OCI-M2 (cell line): ENCODE results near the gene SMURF2.
"Not testable (repeated sequence)": the region's sequence is repeated elsewhere in the genome, so short reads cannot be mapped to it uniquely, and the experiment has no call there.

ENCODE experiments used
- DNase-seq: peaks from one replicate; lab custom pipeline; 2025; ENCODE audit not compliant: unreplicated experiment; lab: John Stamatoyannopoulos, UW

SMURF2 gene

DNA sequence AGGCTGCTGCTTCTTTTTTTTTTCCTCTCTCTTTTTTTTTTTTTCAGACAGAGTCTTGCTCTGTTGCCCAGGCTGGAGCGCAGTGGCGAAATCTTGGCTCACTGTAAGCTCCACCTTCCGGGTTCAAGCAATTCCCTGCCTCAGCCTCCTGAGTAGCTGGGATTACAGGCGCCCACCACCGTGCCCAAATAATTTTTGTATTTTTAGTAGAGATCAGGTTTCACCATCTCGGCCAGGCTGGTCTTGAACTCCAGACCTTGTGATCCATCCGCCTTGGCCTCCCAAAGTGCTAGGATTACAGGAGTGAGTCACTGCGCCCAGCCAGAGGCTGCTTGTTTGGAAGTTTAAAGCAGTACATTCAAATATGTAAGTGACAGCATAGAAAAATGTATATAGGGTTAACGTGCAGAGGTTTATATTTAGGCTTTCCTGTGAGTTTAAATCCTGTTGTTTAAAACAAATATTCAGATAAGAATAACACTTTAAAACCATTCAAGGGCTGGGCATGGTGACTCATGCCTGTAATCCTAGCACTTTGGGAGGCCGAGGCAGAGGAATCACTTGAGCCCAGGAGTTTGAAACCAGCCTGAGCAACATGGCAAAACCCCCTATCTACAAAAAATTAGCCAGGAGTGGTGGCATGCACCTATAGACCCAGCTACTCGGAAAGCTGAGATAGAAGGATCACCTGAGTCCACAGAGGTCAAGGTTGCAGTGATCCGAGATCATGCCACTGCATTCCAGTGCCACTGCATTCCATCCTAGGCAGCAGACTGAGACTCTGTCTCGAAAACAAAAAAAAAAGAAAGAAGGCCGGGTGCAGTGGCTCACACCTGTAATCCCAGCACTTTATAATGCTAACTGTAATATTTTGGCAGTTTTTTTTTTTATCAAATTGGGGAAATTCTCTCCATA, 6.0 kb upstream of the SMURF2 start:
- not testable (repeated sequence) for DNase-seq

DNA sequence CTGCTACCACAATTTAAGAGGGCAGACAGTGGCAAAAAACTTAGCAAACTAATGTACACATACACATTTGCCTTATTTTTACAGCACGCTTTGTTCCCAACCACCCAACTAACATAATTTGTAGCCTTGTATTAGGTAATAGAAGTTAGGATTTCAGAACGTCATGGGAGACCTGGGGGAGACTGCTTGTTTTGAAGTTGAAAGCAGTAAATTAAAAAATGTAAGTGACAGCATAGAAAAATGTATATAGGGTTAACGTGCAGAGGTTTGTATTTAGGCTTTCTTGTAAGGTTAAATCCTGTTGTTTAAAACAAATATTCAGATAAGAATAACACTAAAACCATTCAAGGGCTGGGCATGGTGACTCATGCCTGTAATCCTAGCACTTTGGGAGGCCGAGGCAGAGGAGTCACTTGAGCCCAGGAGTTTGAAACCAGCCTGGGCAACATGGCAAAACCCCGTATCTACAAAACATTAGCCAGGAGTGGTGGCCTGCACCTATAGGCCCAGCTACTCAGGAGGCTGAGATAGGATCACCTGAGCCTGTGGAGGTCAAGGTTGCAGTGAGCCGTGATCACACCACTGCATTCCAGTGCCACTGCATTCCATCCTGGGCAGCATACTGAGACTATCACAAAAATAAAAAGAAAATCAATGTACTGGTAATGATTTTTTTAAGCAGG, 2.3 kb upstream of the SMURF2 start:
- not testable (repeated sequence) for DNase-seq

DNA sequence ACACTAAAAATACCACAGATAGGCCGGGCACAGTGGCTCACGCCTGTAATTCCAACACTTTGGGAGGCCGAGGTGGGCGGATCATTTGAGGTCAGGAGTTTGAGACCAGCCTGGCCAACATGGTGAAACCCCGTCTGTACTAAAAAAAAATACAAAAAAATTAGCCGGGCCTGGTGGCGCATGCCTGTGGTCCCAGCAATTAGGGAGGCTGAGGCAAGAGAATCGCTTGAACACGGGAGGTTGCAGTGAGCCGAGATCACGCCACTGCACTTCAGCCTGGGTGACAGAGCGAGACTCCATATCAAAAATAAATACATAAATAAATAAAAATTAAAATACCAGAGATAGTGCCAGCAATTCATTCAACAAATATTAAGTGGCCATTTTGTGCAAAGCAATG, 1.7 kb upstream of the SMURF2 start:
- not testable (repeated sequence) for DNase-seq

DNA sequence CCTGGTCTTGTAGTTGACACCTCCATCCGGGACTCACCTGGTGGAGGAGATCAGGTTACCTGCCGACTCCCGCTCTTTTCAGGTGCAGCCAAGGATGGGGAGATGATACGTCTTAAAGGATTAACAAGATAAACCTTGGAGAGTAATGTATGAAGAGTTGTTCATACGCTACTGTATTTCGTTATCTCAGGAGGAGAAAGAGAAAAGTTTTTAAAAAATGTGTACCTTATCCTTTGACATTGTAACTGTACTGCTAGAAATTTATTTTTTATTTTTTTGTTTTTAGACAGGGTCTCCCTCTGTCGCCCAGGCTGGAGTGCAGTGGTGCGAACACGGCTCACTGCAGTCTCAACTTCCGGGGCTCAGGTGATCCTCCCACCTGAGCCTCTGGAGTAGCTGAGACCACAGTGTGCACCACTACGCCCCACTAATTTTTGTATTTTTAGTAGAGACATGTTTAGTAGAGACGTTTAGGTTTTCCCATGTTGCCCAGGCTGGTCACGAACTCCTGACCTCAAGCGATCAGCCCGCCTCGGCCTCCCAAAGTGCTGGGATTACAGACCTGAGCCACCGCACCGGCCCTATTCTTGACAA, 764 bp upstream of the SMURF2 start:
- no peak for DNase-seq

DNA sequence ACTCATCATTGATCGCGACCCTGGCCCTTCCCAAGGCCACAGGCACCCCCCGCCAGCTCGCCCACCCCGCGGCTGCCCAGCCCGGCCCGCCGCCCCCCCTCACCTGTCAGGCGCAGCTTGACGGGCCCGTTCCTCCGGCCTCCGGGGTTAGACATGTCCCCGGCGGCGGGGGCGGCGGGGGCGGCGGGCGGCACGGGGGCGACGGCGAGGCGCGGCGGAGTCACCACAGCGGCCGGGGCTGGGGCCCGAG, 456 bp downstream of the SMURF2 start:
- DNase-seq, result no peak

DNA sequence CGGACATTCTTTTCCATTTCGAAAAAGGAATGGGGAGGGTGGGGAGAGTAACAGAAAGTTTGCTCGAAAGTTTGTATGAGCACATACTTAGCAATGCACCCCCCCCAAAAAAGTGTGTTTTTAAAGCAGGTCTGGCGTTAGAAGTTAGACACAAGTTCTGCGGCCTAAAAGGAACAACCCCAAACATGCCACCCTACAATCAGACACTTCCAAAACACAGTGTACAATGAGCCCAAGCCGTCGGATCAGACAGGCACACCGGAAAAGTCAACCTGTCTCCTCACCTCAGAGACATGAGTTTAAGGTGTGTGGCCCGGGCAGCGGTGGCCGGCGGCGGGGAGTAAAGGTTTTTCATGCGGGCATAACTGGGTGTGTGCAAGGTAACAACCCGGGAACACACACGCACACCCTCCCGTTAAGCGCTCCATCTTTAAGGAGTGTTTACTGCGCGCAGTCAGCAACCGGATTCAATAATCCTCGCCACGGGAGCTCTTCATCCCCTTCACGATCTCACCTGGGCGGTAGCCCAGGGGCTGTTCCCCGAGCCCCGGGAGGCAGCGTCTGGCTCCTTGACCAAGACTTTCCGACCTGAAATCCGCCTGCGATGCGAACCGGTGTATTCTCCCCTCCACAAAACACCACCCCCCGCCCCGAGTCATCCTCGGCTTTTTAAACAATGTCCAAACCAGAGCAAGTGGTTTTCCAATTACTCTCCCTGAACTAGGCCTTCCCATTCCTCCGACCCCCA, 955 bp downstream of the SMURF2 start:
- not testable (repeated sequence) for DNase-seq

DNA sequence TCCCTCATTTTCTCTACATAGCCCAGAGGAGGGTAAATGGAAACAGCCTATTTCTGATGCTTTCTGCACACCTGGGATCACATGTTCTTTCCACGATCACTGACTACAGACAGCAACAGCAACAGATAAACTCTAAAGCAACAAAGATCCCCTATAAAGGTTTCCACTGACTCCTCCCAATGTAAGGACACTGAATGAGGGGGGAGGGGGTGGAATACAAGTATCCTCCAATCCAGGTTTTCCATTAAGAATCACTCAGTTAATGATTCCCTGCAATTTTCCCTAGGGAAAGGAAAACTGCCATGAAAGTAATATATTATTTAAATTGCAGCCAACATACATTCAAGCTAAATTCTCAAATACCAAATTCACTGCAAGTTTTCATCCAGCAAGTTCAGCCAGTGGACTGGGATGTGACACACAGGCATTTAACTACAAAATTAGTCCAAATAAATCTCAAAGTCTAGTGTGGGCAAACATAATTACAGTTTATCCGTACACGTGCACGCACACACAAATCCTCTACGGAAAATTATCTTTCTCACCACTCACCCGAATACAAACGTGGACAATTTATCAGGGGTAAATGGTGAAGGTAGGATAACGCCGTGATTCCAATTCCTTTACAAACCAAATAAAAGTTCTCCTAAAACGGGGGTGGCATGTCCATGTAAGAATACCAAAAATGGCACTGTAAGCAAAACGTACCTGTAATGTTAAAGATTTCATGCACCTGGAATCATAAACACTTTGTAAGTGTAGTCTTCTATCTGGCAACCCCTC, 1.7 kb downstream of the SMURF2 start:
- DNase-seq, result not testable (repeated sequence)

DNA sequence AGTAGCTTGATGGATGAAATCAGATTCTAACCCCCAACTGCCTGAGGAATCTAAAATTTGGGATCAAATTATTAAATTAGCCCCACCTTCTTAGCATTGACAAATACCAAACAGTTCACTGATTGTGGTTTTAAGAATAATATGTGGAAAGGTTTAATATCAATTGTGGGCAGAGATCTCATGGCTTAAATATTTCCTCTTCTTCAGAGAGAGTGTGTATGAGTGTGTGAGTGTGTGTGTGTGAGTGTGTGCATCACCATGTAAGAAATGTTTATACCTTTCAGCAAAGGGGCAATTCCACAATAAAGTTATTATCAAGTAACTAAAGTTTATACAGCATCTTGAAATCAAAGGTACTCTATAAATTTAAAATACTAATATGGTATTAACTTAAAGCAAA, 3.2 kb downstream of the SMURF2 start:
- DNase-seq, result no peak

DNA sequence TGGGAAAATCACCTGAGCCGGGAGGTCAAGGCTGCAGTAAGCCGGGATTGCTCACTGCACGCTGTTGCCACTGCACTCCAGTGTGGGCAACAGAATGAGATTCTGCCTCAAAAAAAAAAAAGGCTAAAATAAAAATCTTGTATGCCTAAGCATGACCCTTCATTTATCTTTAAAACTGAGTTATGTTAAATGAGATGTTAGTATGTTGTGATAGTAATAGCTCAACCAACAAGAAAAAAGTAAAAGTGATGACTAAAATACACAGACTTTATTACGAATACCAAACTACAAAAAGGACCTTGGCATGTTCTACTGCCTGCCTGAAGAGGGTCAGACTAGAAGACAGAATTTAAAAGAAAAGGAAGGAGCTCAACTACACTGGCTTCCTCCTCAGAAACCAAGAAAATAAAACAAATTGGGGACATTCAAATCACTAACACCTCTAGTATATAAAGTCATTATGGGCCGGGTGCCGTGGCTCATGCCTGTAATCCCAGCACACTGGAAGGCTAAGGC, 4.4 kb downstream of the SMURF2 start:
- no peak for DNase-seq

DNA sequence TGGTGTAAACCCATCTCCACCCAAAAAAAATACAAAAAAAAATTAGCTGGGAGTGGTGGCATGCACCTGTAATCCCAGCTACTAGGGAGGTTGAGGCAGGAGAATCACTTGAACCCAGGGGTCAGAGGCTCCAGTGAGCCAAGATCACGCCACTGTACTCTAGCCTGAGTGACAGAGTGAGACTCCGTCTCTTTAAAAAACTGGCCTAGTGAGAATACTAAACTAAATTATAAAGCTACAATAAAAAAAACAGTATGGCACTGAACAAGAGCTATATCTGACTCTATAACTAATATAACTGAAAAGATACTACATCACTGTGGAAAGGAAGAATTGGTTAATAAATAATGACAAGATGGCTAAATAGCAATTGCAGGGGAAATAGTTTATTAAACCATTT, 6.4 kb downstream of the SMURF2 start:
- no peak for DNase-seq

DNA sequence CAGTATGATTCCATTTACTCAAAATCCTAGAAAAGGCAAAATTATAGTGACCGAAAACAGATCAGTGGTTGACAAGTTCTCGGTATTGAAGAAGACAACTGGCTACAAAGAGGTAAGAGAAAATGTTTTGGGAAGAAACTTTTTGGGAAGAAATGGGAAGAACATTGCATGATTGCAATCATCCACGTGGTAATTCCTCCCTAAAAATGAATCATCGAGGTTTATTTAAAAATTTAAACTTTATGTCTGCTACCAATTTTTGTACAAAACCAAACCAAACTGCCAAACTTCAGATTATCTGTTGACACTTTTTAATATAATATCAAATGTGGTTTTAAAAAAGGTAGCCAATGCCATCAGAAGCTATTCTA, 8.1 kb downstream of the SMURF2 start:
- DNase-seq, result no peak

DNA sequence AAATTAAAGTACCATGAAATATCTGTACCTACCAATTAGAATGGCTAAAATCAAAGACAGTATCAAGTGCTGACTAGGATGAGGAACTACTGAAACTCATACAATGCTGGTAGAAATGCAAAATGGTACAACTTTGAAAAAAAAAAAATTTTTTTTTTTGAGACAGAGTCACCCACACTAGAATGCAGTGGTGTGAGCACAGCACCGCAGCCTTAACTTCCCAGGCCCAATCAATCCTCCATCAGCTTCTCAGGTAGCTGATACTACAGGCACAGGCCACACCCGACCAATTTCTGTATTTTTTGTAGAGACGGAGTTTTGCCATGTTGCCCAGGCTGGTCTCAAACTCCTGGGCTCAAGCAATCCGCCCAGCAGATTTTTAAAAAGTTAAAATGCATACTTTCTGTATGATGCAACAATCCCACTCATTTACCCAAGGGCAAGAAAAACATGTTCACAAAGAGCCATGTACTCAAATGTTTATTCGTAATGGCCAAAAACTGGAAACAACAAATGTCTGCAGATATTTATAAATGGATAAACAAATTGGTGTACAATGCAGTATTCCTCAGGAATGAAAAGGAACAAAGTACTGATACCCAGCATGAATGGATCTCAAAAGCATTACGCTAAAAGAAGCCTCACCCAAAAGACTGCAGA, 8.7 kb downstream of the SMURF2 start:
- DNase-seq, result no peak

DNA sequence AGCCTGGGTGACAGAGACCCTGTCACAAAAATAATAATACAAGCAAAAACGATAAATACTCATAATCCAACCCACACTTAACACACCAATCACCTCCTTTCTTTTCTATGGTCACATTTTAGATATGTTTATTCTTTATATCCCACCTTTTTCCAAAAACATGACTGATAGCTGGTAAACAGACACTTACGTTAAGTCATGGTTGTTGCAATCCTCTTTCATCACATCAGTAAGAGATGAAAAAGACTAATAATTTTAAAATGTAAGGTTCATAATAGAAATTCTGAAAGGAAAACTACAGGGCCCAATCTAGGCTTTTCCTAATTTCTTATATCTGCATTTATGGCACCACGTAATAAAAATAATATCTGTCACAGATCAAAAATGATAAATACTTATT, 10.2 kb downstream of the SMURF2 start:
- no peak for DNase-seq

DNA sequence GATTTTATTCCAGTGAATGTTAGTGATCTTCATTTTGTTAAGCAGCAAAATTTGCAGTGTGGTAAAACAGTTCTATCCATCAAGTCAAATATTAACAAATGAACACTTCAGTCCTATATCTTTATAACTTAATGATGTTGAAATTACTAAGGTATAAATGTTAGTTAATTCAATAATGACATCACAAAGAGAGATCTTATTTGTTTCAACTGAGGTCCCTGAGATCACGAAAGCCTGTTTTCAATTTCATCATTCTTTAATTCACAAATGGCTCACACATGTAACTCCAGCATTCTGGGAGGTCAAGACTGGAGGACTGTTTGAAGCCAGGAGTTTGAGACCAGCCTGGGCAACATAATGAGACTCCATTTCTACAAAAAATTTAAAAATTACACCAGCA, 13.9 kb downstream of the SMURF2 start:
- no peak for DNase-seq

DNA sequence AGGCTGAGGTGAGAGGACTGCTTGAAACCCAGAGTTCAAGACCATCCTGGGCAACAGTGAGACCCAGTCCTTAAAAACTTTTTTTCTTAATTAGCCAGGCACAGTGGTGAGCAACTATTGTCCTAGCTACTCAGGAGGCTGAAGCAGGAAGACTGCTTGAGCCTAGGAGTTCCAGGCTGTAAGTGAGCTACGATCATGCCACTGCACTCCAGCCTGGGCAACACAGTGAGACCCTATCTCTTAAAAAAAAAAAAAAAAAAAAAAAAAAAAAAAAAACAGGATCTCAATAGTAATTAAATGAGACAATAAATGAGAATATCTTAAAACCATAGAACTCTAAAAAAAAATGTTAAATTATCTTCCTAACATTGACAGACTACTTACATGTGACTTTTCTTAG, 14.3 kb downstream of the SMURF2 start:
- no peak for DNase-seq

DNA sequence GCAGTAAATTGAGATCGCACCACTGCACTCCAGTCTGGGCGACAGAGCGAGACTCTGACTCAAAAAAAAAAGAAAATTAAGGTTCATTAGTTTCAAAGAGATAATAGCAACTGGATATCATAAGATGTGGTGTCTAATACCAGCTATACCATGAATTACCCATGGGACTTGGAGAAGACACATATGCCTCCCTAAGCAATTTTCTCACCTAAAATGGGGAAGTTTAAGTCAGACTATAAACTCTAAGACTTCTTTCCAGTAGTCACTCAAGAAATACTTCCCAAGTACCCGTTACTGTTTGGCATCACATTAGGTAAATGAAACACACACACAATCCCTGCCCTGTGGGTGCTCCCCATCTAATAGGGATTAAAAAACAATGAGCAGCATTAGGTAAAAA, 22.6 kb downstream of the SMURF2 start:
- no peak for DNase-seq

DNA sequence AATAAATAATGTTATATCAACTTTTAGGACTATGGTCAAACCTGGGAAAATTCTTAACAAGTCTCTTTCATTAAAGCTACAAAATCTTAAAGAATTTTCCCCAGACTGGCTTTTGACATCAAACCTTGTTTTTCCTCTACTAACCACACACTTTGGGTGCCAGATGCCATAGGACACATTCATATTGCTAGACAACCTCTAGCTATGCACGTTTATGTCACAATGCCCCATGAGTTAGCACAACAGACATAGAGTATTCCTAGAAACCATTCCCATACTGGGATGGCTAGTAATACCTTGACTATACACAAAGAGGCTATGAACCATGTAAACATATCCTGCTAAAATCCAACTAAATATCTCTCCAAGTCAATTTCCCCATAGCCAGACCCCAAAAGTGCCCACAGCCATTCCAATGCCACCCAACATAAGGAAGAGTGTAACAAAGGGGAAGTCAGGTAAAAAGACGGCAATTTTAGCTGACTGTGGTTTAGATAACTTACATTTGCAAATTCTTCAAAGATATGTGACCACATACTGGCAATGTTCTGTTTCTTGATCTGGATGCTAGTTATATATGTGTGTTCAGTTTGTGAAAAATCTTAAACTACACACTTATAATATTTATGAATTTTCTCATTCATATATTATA, 23.4 kb downstream of the SMURF2 start:
- DNase-seq, result no peak

DNA sequence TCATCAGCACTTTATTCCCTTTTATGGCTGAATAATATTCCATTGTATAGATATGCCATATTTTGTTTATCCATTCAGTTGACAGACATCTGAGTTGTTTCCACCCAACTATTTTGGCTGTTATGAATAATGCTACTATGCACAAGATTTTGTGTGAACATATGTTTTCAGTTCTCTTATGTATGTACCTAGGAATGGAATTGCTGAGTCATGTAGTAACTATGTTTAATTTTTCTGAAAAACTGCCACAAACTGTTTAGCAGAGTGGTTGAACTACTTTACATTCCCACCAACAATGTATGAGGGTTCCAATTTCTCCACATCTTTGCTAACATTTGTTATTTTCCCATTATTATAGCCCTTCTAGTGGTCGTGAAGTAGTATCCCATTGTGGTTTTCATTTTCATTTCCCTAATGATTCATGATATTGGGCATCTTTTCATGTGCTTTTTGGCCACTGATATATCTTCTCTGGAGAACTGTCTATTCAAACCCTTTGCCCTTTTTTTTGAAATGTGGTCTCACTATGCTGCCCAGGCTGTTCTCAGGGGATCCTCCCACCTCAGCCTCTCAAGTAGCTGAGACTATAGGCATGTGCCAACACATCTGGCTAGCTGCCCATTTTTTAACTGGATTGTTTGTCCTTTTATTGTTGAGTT, 26.3 kb downstream of the SMURF2 start:
- DNase-seq, result no peak

DNA sequence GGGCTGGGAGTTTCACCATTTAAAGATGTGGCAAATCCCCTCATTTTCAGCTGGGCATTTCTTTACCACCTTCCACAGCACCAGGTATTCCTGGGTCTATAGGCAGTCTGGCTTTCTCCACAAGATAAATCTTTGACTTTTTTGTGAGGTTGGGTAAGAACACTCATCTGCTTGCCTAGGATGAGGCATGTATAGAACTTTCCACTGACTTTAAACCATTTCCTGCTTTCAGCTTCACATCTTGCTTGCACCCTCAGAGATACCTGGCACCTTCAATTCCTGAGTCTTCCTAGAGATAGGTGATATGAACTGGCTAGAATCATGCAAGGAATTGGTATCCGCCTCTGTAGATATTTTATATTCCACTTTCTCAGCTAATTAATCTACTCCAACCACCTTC, 27.9 kb downstream of the SMURF2 start:
- no peak for DNase-seq
